Measurements from ENCODE around the gene GRAP.
A peak's percentile ranks its signal among the peaks of the same experiment; 100 is the strongest.

The GRAP gene

DNA sequence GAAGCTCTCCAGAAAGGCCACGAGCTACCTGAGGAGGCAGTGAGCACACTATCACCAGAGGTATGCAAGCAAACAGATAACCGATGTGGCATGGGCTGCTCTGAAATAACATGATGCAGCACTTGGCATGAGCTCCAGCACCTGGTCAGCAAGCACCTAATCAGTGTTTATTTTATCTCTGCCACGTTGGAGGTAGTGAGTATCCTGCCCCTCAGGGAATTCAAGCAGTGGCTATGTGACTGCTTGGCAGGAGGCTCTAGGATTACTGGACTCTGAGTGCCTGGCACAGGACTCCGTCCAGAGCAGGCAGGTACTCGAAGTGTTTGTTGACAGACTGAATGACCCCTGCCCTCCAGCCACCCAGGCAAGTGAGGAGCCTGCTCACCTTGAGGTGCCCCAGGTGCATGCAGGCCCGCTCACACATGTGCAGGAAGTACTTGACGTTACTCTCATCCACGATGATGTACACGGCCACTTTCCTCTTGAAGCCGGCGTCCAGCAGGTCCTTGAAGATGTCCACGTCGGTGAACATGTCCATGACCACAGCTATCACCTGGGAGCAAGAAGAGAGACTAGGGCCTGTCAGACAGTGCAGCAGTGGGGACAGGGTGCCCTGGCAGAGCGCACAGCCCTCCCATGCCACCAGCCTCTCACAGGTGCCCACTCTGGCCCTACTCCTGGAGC is 58.8 kb downstream of the GRAP start:
- H3K4me3 Mint-ChIP-seq: no peak overlapping the region
- no peak for DNase-seq
- H3K27ac Mint-ChIP-seq: no peak overlapping the region
- H3K9me3 Mint-ChIP-seq: no peaks in the 10 kb centered on the region
- H3K27me3 Mint-ChIP-seq: no peaks in the 10 kb centered on the region
- H3K4me1 Mint-ChIP-seq: peaks cover 31% of the 10 kb centered on the region
- no peak for ATAC-seq

DNA sequence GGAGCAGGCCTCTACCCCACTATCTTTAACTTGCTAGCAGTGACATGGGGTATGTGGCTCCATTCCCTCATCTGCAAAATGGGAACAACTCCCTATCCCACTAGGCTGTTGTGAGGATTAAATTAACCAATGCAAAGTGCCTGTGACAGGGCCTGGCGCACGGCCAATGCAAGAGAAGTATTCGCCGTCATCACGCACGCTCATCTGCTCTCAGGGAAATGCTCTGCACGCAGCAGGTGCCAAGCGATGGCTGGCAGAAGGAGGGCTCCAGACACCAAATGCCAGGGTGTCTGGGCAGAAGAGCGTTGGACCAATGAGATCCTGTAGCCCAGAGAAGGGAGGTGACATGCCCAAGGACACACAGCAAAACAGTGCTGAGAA is 59.5 kb downstream of the GRAP start:
- peaks cover 23% of the 10 kb centered on the region for H3K4me1 Mint-ChIP-seq
- no peaks in the 10 kb centered on the region for H3K9me3 Mint-ChIP-seq
- no peak overlapping the region for H3K27ac Mint-ChIP-seq
- DNase-seq: no peak
- no peaks in the 10 kb centered on the region for H3K27me3 Mint-ChIP-seq
- H3K4me3 Mint-ChIP-seq: no peak overlapping the region
- ATAC-seq: no peak

DNA sequence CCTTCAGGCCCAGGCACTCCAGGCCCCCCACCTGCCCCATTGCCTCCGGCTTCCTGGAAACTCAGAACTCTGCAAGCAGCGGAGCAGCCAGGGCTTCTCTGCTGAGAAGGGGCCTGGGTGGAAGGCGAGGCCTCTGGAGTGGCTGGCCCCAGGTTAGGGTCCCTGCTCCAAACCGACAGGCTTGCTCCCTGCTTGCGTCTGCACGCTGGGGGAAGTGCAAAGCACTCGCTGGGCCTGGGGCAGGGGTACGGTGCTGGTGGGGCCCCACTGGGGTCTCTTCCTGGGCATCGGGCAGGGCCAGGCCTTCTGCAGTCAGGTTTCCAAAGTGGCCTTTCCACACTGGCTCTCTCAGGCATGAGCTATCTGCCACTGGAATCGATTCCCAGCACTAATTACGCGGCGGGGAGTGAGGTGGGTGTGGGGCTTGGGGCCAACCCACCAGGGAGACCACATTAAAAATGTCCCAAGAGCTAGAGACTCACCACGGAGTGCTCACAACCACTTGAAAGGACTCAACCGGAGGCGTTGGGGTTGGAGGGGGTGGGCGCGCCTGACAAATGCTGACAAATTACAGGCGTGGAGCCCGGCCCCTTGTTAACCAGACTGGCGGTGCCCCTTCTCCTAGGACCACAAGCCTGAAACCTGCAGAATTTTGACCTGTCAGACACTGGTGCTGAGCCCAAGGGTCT is 60.1 kb downstream of the GRAP start:
- Mint-ChIP-seq H3K27ac (no peak overlapping the region), H3K9me3 (no peaks in the 10 kb centered on the region), H3K4me3 (no peak overlapping the region), H3K27me3 (no peaks in the 10 kb centered on the region), H3K4me1 (peaks cover 20% of the 10 kb centered on the region)
- ATAC-seq (peak; percentile 42), DNase-seq (peak in 1 of 2 donors; percentile 27)

DNA sequence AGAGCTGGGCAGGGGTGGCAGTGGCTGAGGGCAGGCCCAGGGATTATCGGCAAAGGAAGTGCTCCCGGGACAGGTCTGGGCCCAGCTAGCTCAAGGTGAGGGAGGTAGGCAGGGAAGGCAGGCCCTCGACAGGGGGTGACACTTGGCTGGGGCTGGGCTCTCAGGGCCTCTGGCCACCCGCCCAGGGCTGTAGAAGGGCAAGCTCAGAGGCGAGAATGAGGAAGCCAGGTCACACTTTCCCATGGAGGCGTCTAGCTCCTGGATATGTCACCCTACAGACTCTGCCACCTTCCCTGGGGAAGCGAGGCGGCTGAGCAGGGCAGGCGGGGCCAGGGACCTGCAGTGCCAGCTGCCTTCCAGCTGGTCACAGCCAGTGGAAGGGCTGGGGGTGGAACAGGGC is 61.3 kb downstream of the GRAP start:
- H3K4me1 Mint-ChIP-seq: peaks cover 20% of the 10 kb centered on the region
- no peak overlapping the region for H3K4me3 Mint-ChIP-seq
- no peaks in the 10 kb centered on the region for H3K9me3 Mint-ChIP-seq
- no peak for DNase-seq
- no peak for ATAC-seq
- H3K27me3 Mint-ChIP-seq: no peaks in the 10 kb centered on the region
- no peak overlapping the region for H3K27ac Mint-ChIP-seq

DNA sequence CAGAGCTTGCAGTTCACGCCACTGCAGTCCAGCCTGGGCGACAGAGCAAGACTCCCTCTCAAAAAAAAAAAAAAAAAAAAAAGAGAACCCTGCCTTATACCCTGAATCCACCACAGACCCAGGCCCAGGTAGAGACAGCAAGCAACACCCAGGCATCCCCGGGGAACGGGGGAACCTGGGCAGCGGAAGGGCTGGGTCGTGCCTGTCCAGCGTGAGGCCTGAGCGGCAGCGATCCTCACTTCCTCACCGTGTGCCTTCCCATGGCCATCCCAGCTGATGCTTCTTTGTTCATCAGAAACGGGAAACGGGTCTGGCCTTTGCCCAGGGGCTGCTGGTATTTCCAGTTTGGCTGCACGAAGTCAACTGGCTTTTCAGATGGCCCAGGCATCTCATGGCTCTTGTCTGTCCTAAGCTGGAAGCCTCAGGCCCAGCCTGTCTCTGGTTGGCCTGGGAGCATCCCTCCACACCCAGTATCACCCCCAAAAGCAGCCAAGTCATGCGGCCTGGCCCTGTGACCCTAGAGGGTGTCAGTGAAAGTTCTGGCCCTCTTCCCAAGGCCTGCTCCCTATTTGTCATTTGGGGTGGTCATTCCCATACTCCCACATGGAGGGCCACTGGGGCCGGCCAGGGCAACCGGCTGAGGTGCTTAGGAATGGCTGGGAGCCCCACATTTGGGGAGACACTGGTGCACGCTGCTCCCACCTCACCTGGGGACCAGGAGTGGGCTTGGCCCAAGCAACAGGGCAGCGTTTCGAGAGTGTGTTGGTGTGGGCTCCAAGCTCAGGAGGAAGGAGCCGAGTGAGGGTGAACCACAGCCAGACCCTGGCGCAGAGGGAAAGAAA is 62.3 kb downstream of the GRAP start:
- peak overlapping the region in 1 of 2 donors; percentile 15 for H3K27ac Mint-ChIP-seq
- peaks cover 20% of the 10 kb centered on the region for H3K4me1 Mint-ChIP-seq
- no peaks in the 10 kb centered on the region for H3K9me3 Mint-ChIP-seq
- H3K4me3 Mint-ChIP-seq: no peak overlapping the region
- H3K27me3 Mint-ChIP-seq: no peaks in the 10 kb centered on the region
- no peak for ATAC-seq
- no peak for DNase-seq

DNA sequence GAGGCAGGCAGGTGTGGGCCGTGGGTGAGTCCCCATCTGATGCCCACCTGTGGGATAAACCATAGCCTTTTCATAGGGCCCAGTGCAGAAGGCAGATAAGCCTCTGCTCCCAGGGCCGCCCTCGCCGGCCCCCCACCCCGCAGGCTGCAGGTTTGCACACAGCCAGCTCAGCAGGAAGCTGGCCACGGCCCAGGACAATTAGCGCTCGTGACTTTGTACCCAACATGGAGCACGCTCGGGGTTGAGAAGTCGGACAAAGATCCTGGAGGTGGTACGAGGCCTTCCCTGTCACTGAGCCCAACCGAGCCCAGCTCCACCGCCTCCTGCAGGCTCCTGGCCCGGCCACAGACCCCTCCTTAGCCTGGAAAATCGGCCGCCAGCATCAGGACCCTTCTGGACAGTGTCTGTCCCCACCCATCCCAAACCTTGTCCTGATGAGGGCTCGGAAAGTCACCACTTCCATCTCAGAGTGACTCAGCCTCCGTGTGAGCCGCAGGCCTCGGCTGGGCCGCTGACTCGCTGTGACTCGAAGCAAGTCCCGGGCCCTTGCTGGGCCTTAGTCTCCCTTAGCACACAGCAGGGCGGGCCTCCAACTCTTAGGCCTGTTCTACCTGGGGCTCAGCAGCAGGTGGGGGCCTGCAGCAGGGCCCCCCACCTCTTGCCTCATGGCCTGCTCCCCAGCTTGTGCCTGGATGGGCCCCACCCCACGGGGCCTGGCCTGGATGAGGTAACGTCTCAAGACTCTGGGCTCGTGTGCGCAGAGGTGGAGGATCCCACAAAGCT is 64.9 kb downstream of the GRAP start:
- no peaks in the 10 kb centered on the region for H3K27me3 Mint-ChIP-seq
- H3K27ac Mint-ChIP-seq: peak overlapping the region in 1 of 2 donors; percentile 83
- DNase-seq (no peak), ATAC-seq (no peak)
- peak overlapping the region in 1 of 2 donors; percentile 24 for H3K4me3 Mint-ChIP-seq
- peaks cover 6% of the 10 kb centered on the region for H3K4me1 Mint-ChIP-seq
- no peaks in the 10 kb centered on the region for H3K9me3 Mint-ChIP-seq

DNA sequence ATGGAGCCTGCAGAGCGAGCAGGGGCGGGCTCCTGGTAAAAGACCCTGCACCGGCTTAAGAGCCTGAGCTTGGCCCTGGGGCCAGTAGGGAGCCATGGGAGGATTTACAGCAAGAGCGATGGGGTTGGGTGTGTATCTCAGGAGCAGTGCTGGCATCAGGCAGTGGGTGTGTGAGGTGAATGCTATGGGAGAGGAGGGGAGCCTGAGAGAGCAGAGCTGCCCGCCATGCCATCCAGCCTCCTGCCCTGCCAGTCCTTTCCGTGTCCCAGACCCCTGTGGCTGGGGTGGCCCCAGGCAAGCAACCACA is 65.5 kb downstream of the GRAP start:
- no peak for ATAC-seq

DNA sequence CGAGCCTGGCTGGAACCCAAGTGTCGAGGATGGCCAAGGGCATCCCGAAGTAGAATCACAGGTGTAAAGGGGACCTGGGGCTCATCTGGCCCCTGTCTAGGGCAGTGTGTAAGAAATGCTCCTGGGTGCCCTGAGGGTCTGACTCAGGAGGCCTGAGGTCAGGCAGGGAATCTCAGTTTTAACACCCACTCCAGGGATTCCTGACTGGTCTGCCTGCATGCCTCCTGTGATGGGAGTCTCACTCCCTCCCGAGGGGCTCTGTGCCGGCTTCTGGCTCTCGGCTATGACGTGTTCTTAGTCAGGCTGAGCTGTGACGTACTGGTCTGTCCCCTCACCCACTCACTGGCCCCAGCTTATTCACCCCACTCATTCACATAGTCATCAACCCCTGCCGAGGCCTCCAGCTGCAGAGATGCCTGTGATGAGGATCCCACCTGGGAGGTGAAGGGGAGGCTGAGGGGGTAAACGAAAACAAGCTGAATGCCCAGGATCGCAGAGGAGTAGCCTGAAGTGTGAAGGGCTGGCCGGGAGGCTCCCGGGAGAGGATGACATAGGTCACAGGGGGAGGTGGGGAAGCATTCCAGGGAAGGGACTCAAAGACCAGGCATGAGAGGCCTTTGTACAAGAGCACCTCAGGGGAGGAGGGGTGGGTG is 65.9 kb downstream of the GRAP start:
- ATAC-seq (no peak), DNase-seq (no peak)
- Mint-ChIP-seq H3K4me3 (no peak overlapping the region), H3K27me3 (no peaks in the 10 kb centered on the region), H3K27ac (peak overlapping the region; percentile 15 to 78), H3K9me3 (no peaks in the 10 kb centered on the region), H3K4me1 (no peaks in the 10 kb centered on the region)

More for the DNA sequence above, 65.5 kb downstream of the GRAP start:
- Mint-ChIP-seq H3K4me3 (no peak overlapping the region), H3K27ac (peak overlapping the region in 1 of 2 donors; percentile 15), H3K27me3 (no peaks in the 10 kb centered on the region), H3K4me1 (peaks cover under 1% of the 10 kb centered on the region), H3K9me3 (no peaks in the 10 kb centered on the region)
- DNase-seq: no peak

DNA sequence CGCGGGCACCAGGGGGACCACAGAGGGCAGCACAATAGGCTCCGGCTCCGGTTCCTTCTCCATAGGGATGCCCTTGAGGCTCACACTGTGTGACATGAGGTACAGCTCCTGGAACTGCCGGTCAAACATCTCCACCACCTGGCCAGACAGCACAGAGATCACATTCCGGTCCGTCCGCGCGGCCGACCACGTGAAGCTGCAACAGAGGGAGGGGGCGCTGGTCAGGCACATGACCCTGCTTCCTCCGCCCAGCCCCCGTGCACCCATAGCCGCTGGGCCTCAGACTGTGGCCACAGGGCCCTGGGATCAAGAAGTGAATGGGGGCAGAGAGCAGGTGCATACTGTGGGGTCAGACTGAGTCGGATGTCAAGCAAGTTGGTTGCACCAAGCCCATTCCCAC is 68.1 kb downstream of the GRAP start:
- ATAC-seq (no peak), DNase-seq (no peak)
- Mint-ChIP-seq H3K4me1 (peaks cover 12% of the 10 kb centered on the region), H3K27me3 (no peaks in the 10 kb centered on the region), H3K27ac (no peak overlapping the region), H3K9me3 (no peaks in the 10 kb centered on the region), H3K4me3 (no peak overlapping the region)

DNA sequence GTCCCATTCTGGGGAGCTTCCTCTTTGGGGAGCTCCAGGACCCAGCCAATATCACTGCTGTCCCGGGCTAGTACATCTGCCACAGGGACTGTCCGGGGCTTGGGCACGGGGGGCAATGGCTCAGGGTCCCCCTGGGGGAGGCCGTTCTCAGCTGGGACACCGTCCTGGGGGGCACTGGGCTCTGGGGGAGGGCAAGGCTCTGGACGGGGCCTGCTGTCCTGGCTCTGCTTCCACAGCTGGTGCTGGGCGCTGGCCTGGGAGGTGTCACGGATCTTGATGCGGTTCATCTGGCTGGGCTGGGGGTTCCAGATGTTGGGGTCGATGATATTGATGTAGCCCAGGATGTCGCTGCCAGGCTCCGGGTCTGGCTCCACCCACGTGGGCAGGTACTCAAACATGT is 68.7 kb downstream of the GRAP start:
- no peaks in the 10 kb centered on the region for H3K27me3 Mint-ChIP-seq
- H3K27ac Mint-ChIP-seq: no peak overlapping the region
- DNase-seq (no peak), ATAC-seq (no peak)
- no peak overlapping the region for H3K4me3 Mint-ChIP-seq
- H3K9me3 Mint-ChIP-seq: no peaks in the 10 kb centered on the region
- peaks cover 12% of the 10 kb centered on the region for H3K4me1 Mint-ChIP-seq

DNA sequence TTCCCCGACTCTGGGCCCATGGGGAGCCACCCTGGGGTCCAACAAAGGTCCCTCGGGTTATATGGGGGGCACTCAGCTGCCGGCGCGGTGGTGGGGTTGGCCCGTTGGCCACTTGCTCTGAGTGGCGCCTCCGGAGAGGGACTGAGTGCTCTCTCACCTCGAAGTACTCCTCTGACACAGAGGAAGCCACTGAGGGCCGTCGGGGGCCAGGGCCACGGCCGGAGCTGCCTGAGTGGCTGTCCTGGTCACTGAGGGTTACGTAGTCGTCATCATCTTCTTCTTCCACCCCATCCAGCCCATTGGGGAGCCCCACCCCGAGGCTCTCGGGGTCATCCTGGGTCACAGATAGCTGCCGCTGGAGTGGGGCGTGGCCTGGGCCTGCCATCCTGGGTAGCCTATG is 69.1 kb downstream of the GRAP start:
- no peak overlapping the region for H3K27ac Mint-ChIP-seq
- no peak for ATAC-seq
- H3K27me3 Mint-ChIP-seq: no peaks in the 10 kb centered on the region

DNA sequence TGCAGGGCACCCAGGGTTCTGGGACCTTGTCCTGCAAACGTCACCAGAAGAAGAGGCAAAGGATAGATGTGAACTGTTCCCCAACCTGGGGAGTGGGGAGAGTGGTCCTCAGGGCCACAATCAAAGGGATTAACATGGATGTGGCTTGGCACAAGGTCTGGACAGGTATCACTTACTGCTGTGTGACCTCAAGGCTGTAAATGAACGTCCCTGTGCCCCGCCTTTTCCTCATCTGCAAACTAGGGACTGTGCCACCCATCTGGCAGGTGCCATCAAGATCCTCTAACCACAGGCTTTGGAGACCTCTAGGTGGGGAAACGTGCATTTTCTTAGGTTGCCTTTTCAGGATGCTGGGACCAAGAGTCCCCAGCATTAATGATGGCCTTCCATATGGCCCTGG is 69.7 kb downstream of the GRAP start:
- H3K27ac Mint-ChIP-seq: peak overlapping the region in 1 of 2 donors; percentile 33
- no peaks in the 10 kb centered on the region for H3K27me3 Mint-ChIP-seq
- H3K4me3 Mint-ChIP-seq: no peak overlapping the region
- H3K4me1 Mint-ChIP-seq: peaks cover 12% of the 10 kb centered on the region
- DNase-seq (no peak), ATAC-seq (no peak)
- H3K9me3 Mint-ChIP-seq: no peaks in the 10 kb centered on the region

More for the DNA sequence above, 69.1 kb downstream of the GRAP start:
- DNase-seq: no peak
- Mint-ChIP-seq H3K9me3 (no peaks in the 10 kb centered on the region), H3K4me3 (no peak overlapping the region), H3K4me1 (peaks cover 12% of the 10 kb centered on the region)

DNA sequence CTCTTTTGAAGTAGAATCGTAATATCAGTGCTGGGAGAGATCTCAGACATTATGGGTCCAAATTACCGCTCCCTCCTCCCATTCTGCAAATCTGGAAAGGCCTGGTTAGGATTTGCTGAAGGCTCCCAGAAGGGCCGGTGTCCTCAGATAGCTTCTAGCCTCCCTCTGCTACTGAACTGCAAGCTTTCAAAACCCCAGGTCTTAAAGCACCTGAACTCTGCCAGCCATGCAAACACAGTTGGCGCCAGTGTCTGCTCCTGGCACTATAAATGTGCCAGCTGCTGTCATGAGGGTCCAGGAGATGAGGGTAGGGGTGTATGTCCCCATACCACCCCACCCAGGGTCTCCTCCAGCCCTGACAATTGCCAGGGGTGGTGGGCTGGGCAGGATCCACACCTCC is 70.6 kb downstream of the GRAP start:
- Mint-ChIP-seq H3K27me3 (no peaks in the 10 kb centered on the region), H3K9me3 (no peaks in the 10 kb centered on the region), H3K4me1 (peaks cover 12% of the 10 kb centered on the region), H3K27ac (no peak overlapping the region), H3K4me3 (no peak overlapping the region)
- DNase-seq (no peak), ATAC-seq (no peak)

DNA sequence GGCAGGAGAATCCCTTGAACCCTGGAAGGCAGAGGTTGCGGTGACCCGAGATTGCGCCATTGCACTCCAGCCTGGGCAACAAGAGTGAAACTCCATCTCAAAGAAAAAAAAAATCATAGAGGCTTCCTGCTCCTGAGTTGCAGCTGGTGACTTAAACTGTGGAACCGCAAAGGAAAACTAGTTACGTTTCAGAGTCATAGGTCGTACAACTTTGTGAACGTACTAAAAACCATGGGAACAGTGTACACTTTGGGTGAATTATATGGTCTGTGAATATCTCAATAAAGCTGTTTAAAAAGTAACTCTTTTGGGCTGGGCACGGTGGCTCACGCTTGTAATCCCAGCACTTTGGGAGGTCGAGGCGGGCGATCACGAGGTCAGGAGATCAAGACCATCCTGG is 71.2 kb downstream of the GRAP start:
- H3K4me3 Mint-ChIP-seq: no peak overlapping the region
- DNase-seq: no peak

More for the DNA sequence above, 71.2 kb downstream of the GRAP start:
- H3K9me3 Mint-ChIP-seq: no peaks in the 10 kb centered on the region
- ATAC-seq: no peak
- H3K4me1 Mint-ChIP-seq: peaks cover 12% of the 10 kb centered on the region
- no peaks in the 10 kb centered on the region for H3K27me3 Mint-ChIP-seq
- no peak overlapping the region for H3K27ac Mint-ChIP-seq
